GM20000 (cell line): ENCODE measurements around the gene SLCO1A2.

ENCODE experiments used
- DNase-seq: peaks from one replicate; pipeline ENCODE4 v3.0.0; 2012; ENCODE audit warnings: low spot score
- CTCF ChIP-seq: IDR thresholded peaks from 2 replicates; pipeline ENCODE4 v1.5.1; 2012; ENCODE audit warnings: mild to moderate bottlenecking, control low read depth; ENCODE audit errors: extremely low read depth, missing control alignments

Gene SLCO1A2

GRCh38 chr12:21219206-21219605 is 115.5 kb downstream of the SLCO1A2 start:
- TF ChIP-seq CTCF = no peak
- no peak for DNase-seq
